ENCODE measurements around the gene CDC42BPA.

Gene CDC42BPA

DNA sequence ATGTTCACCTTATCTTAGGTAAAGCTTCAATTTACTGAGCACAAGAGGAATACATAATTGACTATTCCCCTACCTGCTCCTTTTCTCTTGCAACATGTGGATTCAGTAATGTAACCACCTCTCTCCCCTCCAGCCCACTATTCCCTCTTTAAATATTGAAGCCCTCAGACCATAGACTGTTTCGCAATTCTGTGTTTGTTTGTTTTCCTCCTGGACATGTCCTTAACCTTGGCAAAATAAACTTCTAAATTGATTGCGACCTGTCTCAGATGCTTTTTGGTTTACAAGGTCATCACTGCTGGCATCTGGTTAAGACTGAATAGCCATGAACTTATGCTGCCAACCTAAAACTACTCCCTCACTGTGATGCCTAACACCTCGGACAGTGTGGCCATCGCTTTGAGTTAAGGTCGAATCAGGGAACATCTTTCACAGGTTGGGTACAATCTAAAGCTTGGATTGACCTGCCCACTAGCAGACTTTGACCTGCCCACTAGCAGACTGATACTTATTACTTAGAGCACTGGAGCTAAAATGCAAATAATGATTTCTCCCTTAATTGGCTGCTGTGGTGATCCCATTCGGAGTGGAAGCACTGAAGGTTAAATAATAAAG is 10.2 kb upstream of the CDC42BPA start:
- ATAC-seq = no peak
- no peak for TF ChIP-seq ISL1 (CRISPR knock-in tag; IDR thresholded peaks at IDR 0.05)
- TF ChIP-seq, protein P1, sequence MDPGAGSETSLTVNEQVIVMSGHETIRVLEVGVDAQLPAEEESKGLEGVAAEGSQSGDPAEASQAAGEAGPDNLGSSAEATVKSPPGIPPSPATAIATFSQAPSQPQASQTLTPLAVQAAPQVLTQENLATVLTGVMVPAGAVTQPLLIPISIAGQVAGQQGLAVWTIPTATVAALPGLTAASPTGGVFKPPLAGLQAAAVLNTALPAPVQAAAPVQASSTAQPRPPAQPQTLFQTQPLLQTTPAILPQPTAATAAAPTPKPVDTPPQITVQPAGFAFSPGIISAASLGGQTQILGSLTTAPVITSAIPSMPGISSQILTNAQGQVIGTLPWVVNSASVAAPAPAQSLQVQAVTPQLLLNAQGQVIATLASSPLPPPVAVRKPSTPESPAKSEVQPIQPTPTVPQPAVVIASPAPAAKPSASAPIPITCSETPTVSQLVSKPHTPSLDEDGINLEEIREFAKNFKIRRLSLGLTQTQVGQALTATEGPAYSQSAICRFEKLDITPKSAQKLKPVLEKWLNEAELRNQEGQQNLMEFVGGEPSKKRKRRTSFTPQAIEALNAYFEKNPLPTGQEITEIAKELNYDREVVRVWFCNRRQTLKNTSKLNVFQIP (CRISPR knock-in tag; IDR thresholded peaks at IDR 0.05; ENCODE audit: borderline replicate concordance, low read depth) = no peak
- no peak for TF ChIP-seq CSRNP3 (CRISPR knock-in tag; IDR thresholded peaks at IDR 0.05)
- TF ChIP-seq, protein P2, sequence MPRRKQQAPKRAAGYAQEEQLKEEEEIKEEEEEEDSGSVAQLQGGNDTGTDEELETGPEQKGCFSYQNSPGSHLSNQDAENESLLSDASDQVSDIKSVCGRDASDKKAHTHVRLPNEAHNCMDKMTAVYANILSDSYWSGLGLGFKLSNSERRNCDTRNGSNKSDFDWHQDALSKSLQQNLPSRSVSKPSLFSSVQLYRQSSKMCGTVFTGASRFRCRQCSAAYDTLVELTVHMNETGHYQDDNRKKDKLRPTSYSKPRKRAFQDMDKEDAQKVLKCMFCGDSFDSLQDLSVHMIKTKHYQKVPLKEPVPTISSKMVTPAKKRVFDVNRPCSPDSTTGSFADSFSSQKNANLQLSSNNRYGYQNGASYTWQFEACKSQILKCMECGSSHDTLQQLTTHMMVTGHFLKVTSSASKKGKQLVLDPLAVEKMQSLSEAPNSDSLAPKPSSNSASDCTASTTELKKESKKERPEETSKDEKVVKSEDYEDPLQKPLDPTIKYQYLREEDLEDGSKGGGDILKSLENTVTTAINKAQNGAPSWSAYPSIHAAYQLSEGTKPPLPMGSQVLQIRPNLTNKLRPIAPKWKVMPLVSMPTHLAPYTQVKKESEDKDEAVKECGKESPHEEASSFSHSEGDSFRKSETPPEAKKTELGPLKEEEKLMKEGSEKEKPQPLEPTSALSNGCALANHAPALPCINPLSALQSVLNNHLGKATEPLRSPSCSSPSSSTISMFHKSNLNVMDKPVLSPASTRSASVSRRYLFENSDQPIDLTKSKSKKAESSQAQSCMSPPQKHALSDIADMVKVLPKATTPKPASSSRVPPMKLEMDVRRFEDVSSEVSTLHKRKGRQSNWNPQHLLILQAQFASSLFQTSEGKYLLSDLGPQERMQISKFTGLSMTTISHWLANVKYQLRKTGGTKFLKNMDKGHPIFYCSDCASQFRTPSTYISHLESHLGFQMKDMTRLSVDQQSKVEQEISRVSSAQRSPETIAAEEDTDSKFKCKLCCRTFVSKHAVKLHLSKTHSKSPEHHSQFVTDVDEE (CRISPR knock-in tag; IDR thresholded peaks at IDR 0.05) = no peak
- no peak for TF ChIP-seq SNAI2 (CRISPR knock-in tag; IDR thresholded peaks at IDR 0.05)
- TF ChIP-seq ZFP3 (CRISPR knock-in tag; IDR thresholded peaks at IDR 0.05) = no peak
- TF ChIP-seq ESRRG (CRISPR knock-in tag; IDR thresholded peaks at IDR 0.05) = no peak
- TF ChIP-seq ZC3H10 (CRISPR knock-in tag; IDR thresholded peaks at IDR 0.05) = no peak
- TF ChIP-seq PATZ1 (CRISPR knock-in tag; IDR thresholded peaks at IDR 0.05; ENCODE audit: borderline replicate concordance) = no peak
- TF ChIP-seq, protein P3, sequence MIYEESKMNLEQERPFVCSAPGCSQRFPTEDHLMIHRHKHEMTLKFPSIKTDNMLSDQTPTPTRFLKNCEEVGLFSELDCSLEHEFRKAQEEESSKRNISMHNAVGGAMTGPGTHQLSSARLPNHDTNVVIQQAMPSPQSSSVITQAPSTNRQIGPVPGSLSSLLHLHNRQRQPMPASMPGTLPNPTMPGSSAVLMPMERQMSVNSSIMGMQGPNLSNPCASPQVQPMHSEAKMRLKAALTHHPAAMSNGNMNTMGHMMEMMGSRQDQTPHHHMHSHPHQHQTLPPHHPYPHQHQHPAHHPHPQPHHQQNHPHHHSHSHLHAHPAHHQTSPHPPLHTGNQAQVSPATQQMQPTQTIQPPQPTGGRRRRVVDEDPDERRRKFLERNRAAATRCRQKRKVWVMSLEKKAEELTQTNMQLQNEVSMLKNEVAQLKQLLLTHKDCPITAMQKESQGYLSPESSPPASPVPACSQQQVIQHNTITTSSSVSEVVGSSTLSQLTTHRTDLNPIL (CRISPR knock-in tag; IDR thresholded peaks at IDR 0.05; ENCODE audit: low read depth) = no peak
- TF ChIP-seq ZFP30 (CRISPR knock-in tag; IDR thresholded peaks at IDR 0.05) = no peak
- TF ChIP-seq CSDC2 (CRISPR knock-in tag; IDR thresholded peaks at IDR 0.05) = no peak
- no peak for TF ChIP-seq GLIS3 (CRISPR knock-in tag; IDR thresholded peaks at IDR 0.05)
- no peak for TF ChIP-seq TCF4 (CRISPR knock-in tag; IDR thresholded peaks at IDR 0.05; ENCODE audit: borderline replicate concordance)
- no peak for TF ChIP-seq RARB (CRISPR knock-in tag; IDR thresholded peaks at IDR 0.05)
- no peak for TF ChIP-seq TOX (CRISPR knock-in tag; IDR thresholded peaks at IDR 0.05; ENCODE audit: borderline replicate concordance)

- ATAC-seq = no peak
- TF ChIP-seq ZNF565 (CRISPR knock-in tag; conservative IDR thresholded peaks at IDR 0.05; ENCODE audit: low read depth) (no peak), PATZ1 (CRISPR knock-in tag; IDR thresholded peaks at IDR 0.05; ENCODE audit: borderline replicate concordance) (no peak), PPARA (CRISPR knock-in tag; IDR thresholded peaks at IDR 0.05; ENCODE audit: borderline replicate concordance) (no peak), ZNF8 (CRISPR knock-in tag; IDR thresholded peaks at IDR 0.05) (no peak), TCF4 (CRISPR knock-in tag; IDR thresholded peaks at IDR 0.05; ENCODE audit: borderline replicate concordance) (no peak), BACH2 (CRISPR knock-in tag; IDR thresholded peaks at IDR 0.05; ENCODE audit: borderline replicate concordance) (no peak), GLIS3 (CRISPR knock-in tag; IDR thresholded peaks at IDR 0.05) (no peak), ESRRG (CRISPR knock-in tag; IDR thresholded peaks at IDR 0.05) (no peak), SNAI2 (CRISPR knock-in tag; IDR thresholded peaks at IDR 0.05) (no peak), ISL1 (CRISPR knock-in tag; IDR thresholded peaks at IDR 0.05) (no peak), OSR1 (CRISPR knock-in tag; IDR thresholded peaks at IDR 0.05) (no peak), ZFP3 (CRISPR knock-in tag; IDR thresholded peaks at IDR 0.05) (no peak)
- TF ChIP-seq, protein P1 (CRISPR knock-in tag; IDR thresholded peaks at IDR 0.05; ENCODE audit: borderline replicate concordance, low read depth) = no peak
- TF ChIP-seq, protein P3 (CRISPR knock-in tag; IDR thresholded peaks at IDR 0.05; ENCODE audit: low read depth) = no peak
- TF ChIP-seq, protein P2 (CRISPR knock-in tag; IDR thresholded peaks at IDR 0.05) = no peak
Measured at GRCh38 chr1:227325156-227325555, 6.9 kb upstream of the CDC42BPA start.
